Measurements from ENCODE around the gene AIG1. TPM values are rescaled to one million over a fixed set of nuclear protein-coding genes. Genes with fewer than 3 reads are reported as not detected.

AIG1 gene
- total RNA-seq, 1 donor from 2014 or later: 29.6 TPM

GRCh38 chr6:143159001-143159400 lies 98.3 kb downstream of the AIG1 start:
- no peaks in the 10 kb centered on the region for H3K27me3 ChIP-seq (ENCODE audit: low read depth)
- no peak for DNase-seq
- no peak overlapping the region for H3K4me3 ChIP-seq
- intact Hi-C loops (cut with DNase I): no loop called here
- H3K4me1 ChIP-seq: peaks cover 5% of the 10 kb centered on the region
- no peaks in the 10 kb centered on the region for H3K9me3 ChIP-seq
- no peaks in the 10 kb centered on the region for H3K36me3 ChIP-seq
- no peak for TF ChIP-seq CTCF (IDR thresholded peaks at IDR 0.05)
- no peak for ATAC-seq
- no peak overlapping the region for H3K27ac ChIP-seq

GRCh38 chr6:143160015-143160414 lies 99.3 kb downstream of the AIG1 start:
- peaks cover 5% of the 10 kb centered on the region for H3K4me1 ChIP-seq
- no peaks in the 10 kb centered on the region for H3K36me3 ChIP-seq
- intact Hi-C loops (cut with DNase I): no loop called here
- no peak overlapping the region for H3K27ac ChIP-seq
- DNase-seq: no peak
- H3K27me3 ChIP-seq (ENCODE audit: low read depth): no peaks in the 10 kb centered on the region
- no peaks in the 10 kb centered on the region for H3K9me3 ChIP-seq
- TF ChIP-seq CTCF (IDR thresholded peaks at IDR 0.05): no peak
- H3K4me3 ChIP-seq: no peak overlapping the region
- ATAC-seq: no peak

- no peaks in the 10 kb centered on the region for H3K9me3 ChIP-seq
- intact Hi-C loops (cut with DNase I): no loop called here
- no peaks in the 10 kb centered on the region for H3K36me3 ChIP-seq
- no peak overlapping the region for H3K4me3 ChIP-seq
- DNase-seq (no peak), ATAC-seq (no peak)
- H3K27me3 ChIP-seq (ENCODE audit: low read depth): no peaks in the 10 kb centered on the region
- H3K4me1 ChIP-seq: peaks cover 5% of the 10 kb centered on the region
- no peak overlapping the region for H3K27ac ChIP-seq
- TF ChIP-seq CTCF (IDR thresholded peaks at IDR 0.05): no peak
Measured at GRCh38 chr6:143160439-143161220, 99.9 kb downstream of the AIG1 start.

GRCh38 chr6:143163621-143164020 lies 102.9 kb downstream of the AIG1 start:
- no peak for DNase-seq
- TF ChIP-seq CTCF (IDR thresholded peaks at IDR 0.05): no peak
- Histone ChIP-seq H3K27ac (no peak overlapping the region), H3K4me1 (no peaks in the 10 kb centered on the region), H3K36me3 (no peaks in the 10 kb centered on the region), H3K9me3 (no peaks in the 10 kb centered on the region), H3K4me3 (no peak overlapping the region), H3K27me3 (ENCODE audit: low read depth) (no peaks in the 10 kb centered on the region)
- intact Hi-C loops (cut with DNase I): no loop called here
- no peak for ATAC-seq

GRCh38 chr6:143164565-143165105 lies 103.9 kb downstream of the AIG1 start:
- Histone ChIP-seq H3K27me3 (ENCODE audit: low read depth) (no peaks in the 10 kb centered on the region), H3K4me3 (no peak overlapping the region), H3K36me3 (no peaks in the 10 kb centered on the region), H3K4me1 (no peaks in the 10 kb centered on the region), H3K9me3 (no peaks in the 10 kb centered on the region), H3K27ac (no peak overlapping the region)
- ATAC-seq (no peak), DNase-seq (no peak)
- intact Hi-C loops (cut with DNase I): no loop called here
- no peak for TF ChIP-seq CTCF (IDR thresholded peaks at IDR 0.05)

Data from lower lobe of right lung (tissue), 2 donors.